Trophoblast cell (in vitro differentiated cells and primary cell): ENCODE results near the gene PCBD2.

ENCODE experiments used
- DNase-seq, 2 donors: peaks; one replicate each; pipeline ENCODE4 v3.0.0-alpha.2; 2016
- H2AFZ ChIP-seq: 2 replicates; pipeline ENCODE4 v1.6.1; 2013; ENCODE audit warnings: low read length, moderate library complexity, mild to moderate bottlenecking; ENCODE audit not compliant: insufficient read depth, poor library complexity
- H2AK5ac ChIP-seq: 2 replicates; pipeline ENCODE4 v1.6.1; 2013; ENCODE audit warnings: mild to moderate bottlenecking, low read length
- H2BK120ac ChIP-seq: 2 replicates; pipeline ENCODE4 v1.6.1; 2013; ENCODE audit warnings: low read length, mild to moderate bottlenecking, moderate library complexity; ENCODE audit not compliant: insufficient read depth, poor library complexity
- H2BK12ac ChIP-seq: 2 replicates; pipeline ENCODE4 v1.6.1; 2013; ENCODE audit warnings: mild to moderate bottlenecking, low read length, moderate library complexity
- H2BK5ac ChIP-seq: 2 replicates; pipeline ENCODE4 v1.6.1; 2013; ENCODE audit warnings: low read length, low read depth, moderate library complexity, mild to moderate bottlenecking; ENCODE audit not compliant: poor library complexity
- H3K14ac ChIP-seq: 2 replicates; pipeline ENCODE4 v1.6.1; 2013; ENCODE audit warnings: mild to moderate bottlenecking, low read length
- H3K18ac ChIP-seq: 2 replicates; pipeline ENCODE4 v1.6.1; 2013; ENCODE audit warnings: mild to moderate bottlenecking, low read length
- H3K23ac ChIP-seq: 2 replicates; pipeline ENCODE4 v1.6.1; 2013; ENCODE audit warnings: low read length
- H3K27ac ChIP-seq: 2 replicates; pipeline ENCODE4 v1.5.1; 2013; ENCODE audit warnings: low read depth, mild to moderate bottlenecking, inconsistent platforms, low read length, moderate library complexity
- H3K27me3 ChIP-seq: 2 replicates; pipeline ENCODE4 v1.6.1; 2013; ENCODE audit warnings: inconsistent platforms, mild to moderate bottlenecking, low read length, moderate library complexity; ENCODE audit not compliant: insufficient read depth
- H3K36me3 ChIP-seq, 2 experiments: 1 replicate in 1 of 2; 2 replicates in 1 of 2; pipeline ENCODE4 v1.6.1; 2013; ENCODE audit warnings: low read length in 2 of 2, mild to moderate bottlenecking in 2 of 2, moderate library complexity in 1 of 2; ENCODE audit not compliant: insufficient read depth in 2 of 2, control insufficient read depth in 1 of 2
- H3K4ac ChIP-seq: 2 replicates; pipeline ENCODE4 v1.6.1; 2013; ENCODE audit warnings: low read depth, mild to moderate bottlenecking, low read length, moderate library complexity
- H3K4me1 ChIP-seq, 2 experiments: 1 replicate in 1 of 2; 2 replicates in 1 of 2; pipeline ENCODE4 v1.6.1; 2013; ENCODE audit warnings: low read length in 2 of 2, mild to moderate bottlenecking in 2 of 2, moderate library complexity in 1 of 2; ENCODE audit not compliant: insufficient read depth in 2 of 2, control insufficient read depth in 1 of 2
- H3K4me2 ChIP-seq: 2 replicates; pipeline ENCODE4 v1.6.1; 2013; ENCODE audit warnings: inconsistent platforms, mild to moderate bottlenecking, low read length, moderate library complexity
- H3K4me3 ChIP-seq: 2 replicates; pipeline ENCODE4 v1.5.1; 2013; ENCODE audit warnings: mild to moderate bottlenecking, low read depth, low read length, inconsistent platforms
- H3K79me1 ChIP-seq: one replicate; pipeline ENCODE4 v1.6.1; 2013; ENCODE audit warnings: low read length
- H3K79me2 ChIP-seq: 2 replicates; pipeline ENCODE4 v1.6.1; 2013; ENCODE audit warnings: low read length, mild to moderate bottlenecking; ENCODE audit not compliant: control insufficient read depth, insufficient read depth, poor library complexity
- H3K9ac ChIP-seq: 2 replicates; pipeline ENCODE4 v1.6.1; 2013; ENCODE audit warnings: mild to moderate bottlenecking, low read length
- H3K9me3 ChIP-seq: 2 replicates; pipeline ENCODE4 v1.6.1; 2013; ENCODE audit warnings: low read depth, mild to moderate bottlenecking, control low read depth, inconsistent platforms, low read length; ENCODE audit not compliant: insufficient read depth
- H4K12ac ChIP-seq: 2 replicates; pipeline ENCODE4 v1.6.1; 2013; ENCODE audit warnings: low read depth, mild to moderate bottlenecking, low read length, moderate library complexity
- H4K8ac ChIP-seq: 2 replicates; pipeline ENCODE4 v1.6.1; 2013; ENCODE audit warnings: low read depth, mild to moderate bottlenecking, low read length, moderate library complexity
- H4K91ac ChIP-seq: one replicate; pipeline ENCODE4 v1.6.1; 2013; ENCODE audit warnings: low read depth, mild to moderate bottlenecking, low read length, moderate library complexity
- WGBS: extraction: QIAGEN DNeasy Blood & Tissue Kit; methylation state at CpG from one replicate; pipeline ENCODE4 v1.1.7; 2013; ENCODE audit warnings: missing lambda C conversion rate; ENCODE audit not compliant: insufficient read length, insufficient coverage; ENCODE audit errors: extremely low coverage; 5-methylcytosine and 5-hydroxymethylcytosine counted together

Gene PCBD2

GRCh38 chr5:134932508-134932907, 27.6 kb downstream of the PCBD2 start:
- Histone ChIP-seq H3K79me2 (no peaks in the 10 kb centered on the region), H2BK12ac (no peak overlapping the region), H2BK5ac (no peak overlapping the region), H3K36me3 (peaks cover 0 to 2% of the 10 kb centered on the region in 2 experiments), H3K4me1 (no peaks in the 10 kb centered on the region), H3K27ac (no peak overlapping the region), H2AFZ (no peak overlapping the region), H3K27me3 (no peaks in the 10 kb centered on the region), H2BK120ac (no peak overlapping the region), H4K12ac (no peak overlapping the region), H3K18ac (no peak overlapping the region), H3K4me2 (no peak overlapping the region), H3K9me3 (no peaks in the 10 kb centered on the region), H3K4me3 (no peak overlapping the region), H3K14ac (no peak overlapping the region), H3K23ac (no peak overlapping the region), H4K91ac (no peak overlapping the region), H3K79me1 (no peaks in the 10 kb centered on the region), H3K9ac (no peak overlapping the region), H3K4ac (no peak overlapping the region), H2AK5ac (no peak overlapping the region), H4K8ac (no peak overlapping the region)
- no CpG with 5 or more reads among the region's 3 CpGs for WGBS
- no peak for DNase-seq

GRCh38 chr5:134934202-134934601, 29.3 kb downstream of the PCBD2 start:
- Histone ChIP-seq H3K79me2 (no peaks in the 10 kb centered on the region), H3K4me2 (no peak overlapping the region), H3K9ac (no peak overlapping the region), H3K4ac (no peak overlapping the region), H2AK5ac (no peak overlapping the region), H3K36me3 (peaks cover 0 to 2% of the 10 kb centered on the region in 2 experiments), H2AFZ (no peak overlapping the region), H3K27ac (no peak overlapping the region), H2BK5ac (no peak overlapping the region), H4K12ac (no peak overlapping the region), H4K8ac (no peak overlapping the region), H3K9me3 (no peaks in the 10 kb centered on the region), H3K23ac (no peak overlapping the region), H3K79me1 (no peaks in the 10 kb centered on the region), H3K4me1 (no peaks in the 10 kb centered on the region), H2BK120ac (no peak overlapping the region), H4K91ac (no peak overlapping the region), H3K14ac (no peak overlapping the region), H3K18ac (no peak overlapping the region), H3K4me3 (no peak overlapping the region), H3K27me3 (no peaks in the 10 kb centered on the region), H2BK12ac (no peak overlapping the region)
- no peak for DNase-seq
- no CpG with 5 or more reads among the region's 5 CpGs for WGBS

GRCh38 chr5:134935711-134936602, 31.0 kb downstream of the PCBD2 start:
- no peak overlapping the region for H2BK12ac ChIP-seq
- H3K4me3 ChIP-seq: no peak overlapping the region
- DNase-seq: no peak
- H3K18ac ChIP-seq: no peak overlapping the region
- no peak overlapping the region for H3K4ac ChIP-seq
- no peaks in the 10 kb centered on the region for H3K9me3 ChIP-seq
- no peaks in the 10 kb centered on the region for H3K79me2 ChIP-seq
- H3K27me3 ChIP-seq: no peaks in the 10 kb centered on the region
- no CpG with 5 or more reads among the region's 12 CpGs for WGBS
- H3K9ac ChIP-seq: no peak overlapping the region
- no peak overlapping the region for H3K27ac ChIP-seq
- H4K91ac ChIP-seq: no peak overlapping the region
- H3K14ac ChIP-seq: no peak overlapping the region
- no peak overlapping the region for H2AFZ ChIP-seq
- H3K4me1 ChIP-seq: no peaks in the 10 kb centered on the region
- H4K8ac ChIP-seq: no peak overlapping the region
- H3K4me2 ChIP-seq: no peak overlapping the region
- H2AK5ac ChIP-seq: no peak overlapping the region
- H3K23ac ChIP-seq: no peak overlapping the region
- no peak overlapping the region for H2BK5ac ChIP-seq
- no peaks in the 10 kb centered on the region for H3K79me1 ChIP-seq
- H3K36me3 ChIP-seq: peaks cover 0 to 2% of the 10 kb centered on the region in 2 experiments
- H2BK120ac ChIP-seq: no peak overlapping the region
- no peak overlapping the region for H4K12ac ChIP-seq

- H3K4me3 ChIP-seq: no peak overlapping the region
- peaks cover 0 to 2% of the 10 kb centered on the region in 2 experiments for H3K36me3 ChIP-seq
- H3K4me2 ChIP-seq: no peak overlapping the region
- no peak overlapping the region for H3K18ac ChIP-seq
- no peak overlapping the region for H2BK120ac ChIP-seq
- H3K4ac ChIP-seq: no peak overlapping the region
- no peak overlapping the region for H3K9ac ChIP-seq
- H2BK5ac ChIP-seq: no peak overlapping the region
- H2AK5ac ChIP-seq: no peak overlapping the region
- no peaks in the 10 kb centered on the region for H3K4me1 ChIP-seq
- no peaks in the 10 kb centered on the region for H3K79me1 ChIP-seq
- no peak overlapping the region for H3K27ac ChIP-seq
- H3K23ac ChIP-seq: no peak overlapping the region
- WGBS: no CpG with 5 or more reads among the region's 8 CpGs
- no peak overlapping the region for H4K8ac ChIP-seq
- no peak overlapping the region for H4K91ac ChIP-seq
- no peaks in the 10 kb centered on the region for H3K9me3 ChIP-seq
- no peak overlapping the region for H4K12ac ChIP-seq
- no peak overlapping the region for H3K14ac ChIP-seq
- no peak for DNase-seq
- H3K79me2 ChIP-seq: no peaks in the 10 kb centered on the region
- no peaks in the 10 kb centered on the region for H3K27me3 ChIP-seq
- no peak overlapping the region for H2BK12ac ChIP-seq
- no peak overlapping the region for H2AFZ ChIP-seq
Measured at GRCh38 chr5:134937526-134937925, 32.6 kb downstream of the PCBD2 start.
